HepG2 (cell line): ENCODE results near the gene FANK1. TPM values are rescaled to one million over a fixed set of nuclear protein-coding genes. Genes with fewer than 3 reads are reported as not detected.

Experiments used
- ATAC-seq: fragments of 200-7000 bp; cut with Tn5 transposase; 3 replicates; pipeline ENCODE4 v1.9.1; 2020; ENCODE audit warnings: mild to moderate bottlenecking, moderate library complexity
- BruUV-seq: library from RNA; stranded (reverse); fragments of 400-500 nt; replicated peaks from 2 replicates; lab custom pipeline; 2021; lab: Mats Ljungman, UMichigan
- CTCF ChIA-PET: fragments of 300-600 bp; formaldehyde crosslinking; extraction: SDS; loops from one replicate; lab custom pipeline; 2021; ENCODE audit warnings: low total read pairs, inconsistent platforms, low intra/inter-chr PET ratio; lab: Yijun Ruan, JAX
- POLR2A ChIA-PET: fragments of 350-600 bp; sonication (Branson Sonifier 250); formaldehyde crosslinking; loops from one replicate; lab custom pipeline; 2020; ENCODE audit warnings: antibody characterized with exemption, inconsistent platforms; lab: Yijun Ruan, JAX
- DNase-seq: peaks from one replicate; pipeline ENCODE4 v3.0.0-alpha.2; 2015; ENCODE audit warnings: low spot score
- FAIRE-seq: peaks from 3 replicates; lab custom pipeline; 2011; peaks lifted over from hg19 to GRCh38; lab: Jason Lieb, UNC
- H2AFZ ChIP-seq: one replicate; pipeline ENCODE4 v1.6.1; 2011; ENCODE audit warnings: low read length, inconsistent platforms
- H3K27ac ChIP-seq: fragments of 300-600 bp; 3 replicates; pipeline ENCODE4 v1.8.0; 2011; ENCODE audit warnings: mixed run types, mild to moderate bottlenecking, mixed read lengths, low read length, inconsistent platforms; ENCODE audit not compliant: insufficient read depth; ENCODE audit errors: extremely low read length
- H3K27me3 ChIP-seq, 2 experiments: fragments of 200-600 bp in 1 of 2; 2 replicates in 1 of 2; 3 replicates in 1 of 2; pipeline versions ENCODE4 v1.6.0 to v1.8.0; 2011; ENCODE audit warnings: low read length in 2 of 2, mild to moderate bottlenecking in 2 of 2, moderate library complexity in 2 of 2, inconsistent platforms in 1 of 2; ENCODE audit not compliant: insufficient read depth in 2 of 2, control insufficient read depth in 1 of 2
- H3K36me3 ChIP-seq, 2 experiments: fragments of 200-600 bp in 1 of 2; replicated peaks in 1 of 2; 2 replicates in 1 of 2; 3 replicates in 1 of 2; pipeline versions ENCODE4 v1.5.1 to v1.8.0; 2011; ENCODE audit warnings: low read length in 2 of 2, inconsistent platforms in 1 of 2; ENCODE audit not compliant: insufficient read depth in 2 of 2, control insufficient read depth in 1 of 2
- H3K4me1 ChIP-seq: 2 replicates; pipeline ENCODE4 v1.5.1; 2012; ENCODE audit warnings: low read length, inconsistent platforms; ENCODE audit not compliant: insufficient read depth
- H3K4me2 ChIP-seq: 2 replicates; pipeline ENCODE4 v1.6.0; 2011; ENCODE audit warnings: low read depth, low read length, inconsistent platforms
- H3K4me3 ChIP-seq, 3 experiments: fragments of 200-600 bp in 1 of 3; sonication (generic), shearing (Covaris generic) in 1 of 3; replicated peaks in 1 of 3; 2 replicates each; pipeline ENCODE4 v1.5.1; 2011 to 2016; ENCODE audit warnings: low read length in 3 of 3, inconsistent platforms in 2 of 3, low read depth in 2 of 3, mild to moderate bottlenecking in 2 of 3, control low read depth in 1 of 3, mixed read lengths in 1 of 3; ENCODE audit not compliant: insufficient read depth in 1 of 3
- H3K79me2 ChIP-seq: one replicate; pipeline ENCODE4 v1.6.1; 2011; ENCODE audit warnings: low read length, inconsistent platforms; ENCODE audit not compliant: insufficient read depth
- H3K9ac ChIP-seq: 2 replicates; pipeline ENCODE4 v1.6.0; 2011; ENCODE audit warnings: mild to moderate bottlenecking, low read depth, low read length, inconsistent platforms; ENCODE audit not compliant: insufficient read depth
- H3K9me3 ChIP-seq: 2 replicates; pipeline ENCODE4 v1.5.1; 2012; ENCODE audit warnings: mild to moderate bottlenecking, low read length
- H4K20me1 ChIP-seq: 2 replicates; pipeline ENCODE4 v1.6.0; 2011; ENCODE audit warnings: inconsistent platforms, mild to moderate bottlenecking, low read length, moderate library complexity; ENCODE audit not compliant: insufficient read depth
- ATF3 ChIP-seq: sonication (generic); formaldehyde crosslinking; IDR thresholded peaks from 2 replicates; pipeline ENCODE4 v1.4.0; 2020; ENCODE audit warnings: missing genetic modification reagents
- CSRNP1 ChIP-seq: sonication (generic); formaldehyde crosslinking; IDR thresholded peaks from 2 replicates; pipeline ENCODE4 v1.8.1; 2023; ENCODE audit warnings: mild to moderate bottlenecking, missing genetic modification reagents
- GABPA ChIP-seq, 2 experiments: IDR thresholded peaks; 2 replicates each; pipeline ENCODE4 v1.6.1; 2011 to 2016; ENCODE audit warnings: low read depth in 2 of 2, low read length in 1 of 2, missing biosample characterization in 1 of 2, missing genetic modification characterization in 1 of 2
- KLF13 ChIP-seq: sonication (generic); formaldehyde crosslinking; IDR thresholded peaks from 2 replicates; pipeline ENCODE4 v1.4.0; 2020; ENCODE audit warnings: mild to moderate bottlenecking, missing genetic modification reagents
- KMT2A ChIP-seq: sonication (generic); formaldehyde crosslinking; IDR thresholded peaks from 2 replicates; pipeline ENCODE4 v1.4.0; 2020; ENCODE audit warnings: missing genetic modification reagents
- PAX8 ChIP-seq: sonication (generic); formaldehyde crosslinking; IDR thresholded peaks from 2 replicates; pipeline ENCODE4 v1.8.0; 2022; ENCODE audit warnings: mild to moderate bottlenecking, missing genetic modification reagents, borderline replicate concordance
- SKIL ChIP-seq: sonication (generic); formaldehyde crosslinking; IDR thresholded peaks from 2 replicates; pipeline ENCODE4 v1.8.0; 2022; ENCODE audit warnings: missing genetic modification reagents, mild to moderate bottlenecking, moderate library complexity, borderline replicate concordance
- THYN1 ChIP-seq: sonication (generic); formaldehyde crosslinking; IDR thresholded peaks from 2 replicates; pipeline ENCODE4 v1.8.1; 2023; ENCODE audit warnings: low read depth, mild to moderate bottlenecking, moderate library complexity, missing genetic modification reagents, borderline replicate concordance
- ZEB1 ChIP-seq: IDR thresholded peaks from 2 replicates; pipeline ENCODE4 v1.6.1; 2012; ENCODE audit warnings: mild to moderate bottlenecking, low read depth, inconsistent platforms; ENCODE audit not compliant: insufficient replicate concordance
- WGBS: methylation state at CpG from one replicate; pipeline ENCODE4 v1.1.6; 2017; ENCODE audit warnings: low lambda C conversion rate; 5-methylcytosine and 5-hydroxymethylcytosine counted together
- in situ Hi-C: cut with HindIII; loops from 2 replicates; pipeline ENCODE4 v1.10.0; 2017; ENCODE audit warnings: low pct_unique_long_range_greater_than_20kb; ENCODE audit not compliant: extremely low pct_ligation_motif_present
- intact Hi-C: fragments of 100-400 bp; cut with micrococcal nuclease; formaldehyde crosslinking; loops from one replicate; pipeline ENCODE4 v1.10.0; 2022; ENCODE audit not compliant: unreplicated experiment
- polyA plus RNA-seq, 8 experiments: library from polyadenylated mRNA; depleted of rRNA in 3 of 8; stranded (reverse) in 7 of 8; unstranded in 1 of 8; fragments of >200 nt; fragmentation: Illumina TruSeq in 4 of 8; extraction: Trizol in 4 of 8; gene quantifications; 2 replicates each; pipeline versions ENCODE4 v1.2.1 to v1.2.3, GENCODE V29; 2011 to 2016; ENCODE audit warnings: low read depth in 4 of 8, missing spikeins in 1 of 8, mixed read lengths in 1 of 8; ENCODE audit not compliant: insufficient read depth in 1 of 8
- total RNA-seq, 5 experiments: library from RNA; depleted of rRNA; stranded (reverse); fragments of >200 nt; fragmentation: Illumina TruSeq; extraction: Trizol; gene quantifications; 2 replicates each; pipeline ENCODE4 v1.2.3, GENCODE V29; 2016; ENCODE audit warnings: low read depth in 1 of 5

Gene FANK1
- total and polyA plus RNA-seq, 2 of the 13 experiments (the other 11 are each of a cell fraction or from before 2014, with no cell fraction given) = 0.22 TPM; not detected in 1

GRCh38 chr10:125859128-125859817, 37.1 kb upstream of the FANK1 start:
- Histone ChIP-seq H2AFZ (no peak overlapping the region), H4K20me1 (no peaks in the 10 kb centered on the region), H3K79me2 (no peaks in the 10 kb centered on the region), H3K27me3 (no peaks in the 10 kb centered on the region), H3K9me3 (no peaks in the 10 kb centered on the region), H3K36me3 (peaks cover 6 to 16% of the 10 kb centered on the region in 2 experiments; a peak in 4 of 5 replicates), H3K4me1 (no peaks in the 10 kb centered on the region), H3K27ac (no peak overlapping the region), H3K4me2 (no peak overlapping the region), H3K4me3 (no peak overlapping the region), H3K9ac (no peak overlapping the region)
- intact Hi-C loops = no loop called here
- DNase-seq (no peak), ATAC-seq (no peak), FAIRE-seq (no peak)
- BruUV-seq = no TSS peak
- in situ Hi-C loops = no loop called here
- ChIA-PET CTCF (no interaction called here), POLR2A (no interaction called here)
- TF ChIP-seq GABPA (IDR thresholded peaks at IDR 0.05; ENCODE audit: low read depth, low read length) (no peak), GABPA (CRISPR knock-in tag; IDR thresholded peaks at IDR 0.05; ENCODE audit: low read depth) (no peak), CSRNP1 (CRISPR knock-in tag) (no peak), ZEB1 (no peak), KMT2A (CRISPR knock-in tag) (no peak), ATF3 (CRISPR knock-in tag) (no peak), KLF13 (CRISPR knock-in tag) (no peak), THYN1 (CRISPR knock-in tag) (no peak), PAX8 (CRISPR knock-in tag) (no peak), SKIL (CRISPR knock-in tag) (no peak)
- WGBS = 100% methylated on average over 4 of the region's 4 CpGs
